HEK293T (cell line): ENCODE measurements around the gene LIFR.

Experiments used
- CTCF ChIA-PET: fragments of 350-600 bp; formaldehyde crosslinking; extraction: SDS; loops from one replicate; lab custom pipeline; 2021; ENCODE audit warnings: antibody characterized with exemption, inconsistent platforms; lab: Yijun Ruan, JAX
- POLR2A ChIA-PET: fragments of 350-600 bp; formaldehyde crosslinking; extraction: SDS; loops from one replicate; lab custom pipeline; 2020; ENCODE audit warnings: antibody characterized with exemption, inconsistent platforms; lab: Yijun Ruan, JAX
- DNase-seq: peaks from one replicate; pipeline ENCODE4 v3.0.0; 2012; ENCODE audit warnings: mixed read lengths; ENCODE audit errors: extremely low spot score
- ARNT ChIP-seq: fragments of 450-650 bp; IDR thresholded peaks from 2 replicates; pipeline ENCODE4 v1.6.1; 2017; ENCODE audit warnings: mild to moderate bottlenecking
- BHLHE40 ChIP-seq: fragments of 450-650 bp; IDR thresholded peaks from 2 replicates; pipeline ENCODE4 v1.6.1; 2016; ENCODE audit warnings: mild to moderate bottlenecking, moderate library complexity, borderline replicate concordance
- CTBP1 ChIP-seq: fragments of 450-650 bp; IDR thresholded peaks from 2 replicates; pipeline ENCODE4 v1.6.1; 2016; ENCODE audit warnings: borderline replicate concordance
- ELF4 ChIP-seq: fragments of 450-650 bp; IDR thresholded peaks from 2 replicates; pipeline ENCODE4 v1.6.1; 2017; ENCODE audit warnings: antibody characterized with exemption
- FOXA1 ChIP-seq: fragments of 450-650 bp; IDR thresholded peaks from 2 replicates; pipeline ENCODE4 v1.6.1; 2016; ENCODE audit warnings: mild to moderate bottlenecking
- FOXK2 ChIP-seq: fragments of 450-650 bp; IDR thresholded peaks from 2 replicates; pipeline ENCODE4 v1.6.1; 2016; ENCODE audit warnings: mild to moderate bottlenecking
- FOXM1 ChIP-seq: fragments of 450-650 bp; IDR thresholded peaks from 2 replicates; pipeline ENCODE4 v1.6.1; 2017; ENCODE audit warnings: mild to moderate bottlenecking, borderline replicate concordance
- HDGF ChIP-seq: fragments of 450-650 bp; IDR thresholded peaks from 2 replicates; pipeline ENCODE4 v1.6.1; 2017; ENCODE audit warnings: antibody characterized with exemption, borderline replicate concordance
- L3MBTL2 ChIP-seq: fragments of 450-650 bp; conservative IDR thresholded peaks from 2 replicates; pipeline ENCODE4 v1.6.1; 2016; ENCODE audit warnings: mild to moderate bottlenecking
- LEF1 ChIP-seq: fragments of 450-650 bp; IDR thresholded peaks from 2 replicates; pipeline ENCODE4 v1.6.1; 2017; ENCODE audit warnings: mild to moderate bottlenecking, borderline replicate concordance
- NFRKB ChIP-seq: fragments of 450-650 bp; IDR thresholded peaks from 2 replicates; pipeline ENCODE4 v1.6.1; 2016; ENCODE audit warnings: mild to moderate bottlenecking, moderate library complexity
- PKNOX1 ChIP-seq: fragments of 450-650 bp; IDR thresholded peaks from 2 replicates; pipeline ENCODE4 v1.6.1; 2016
- SP1 ChIP-seq: fragments of 450-650 bp; IDR thresholded peaks from 2 replicates; pipeline ENCODE4 v1.6.1; 2017
- SUZ12 ChIP-seq: fragments of 450-650 bp; IDR thresholded peaks from 2 replicates; pipeline ENCODE4 v1.6.1; 2016; ENCODE audit warnings: mild to moderate bottlenecking
- TARDBP ChIP-seq: fragments of 450-650 bp; IDR thresholded peaks from 2 replicates; pipeline ENCODE4 v1.6.1; 2016
- ZNF384 ChIP-seq: fragments of 450-650 bp; IDR thresholded peaks from 2 replicates; pipeline ENCODE4 v1.6.1; 2016

The LIFR gene

DNA sequence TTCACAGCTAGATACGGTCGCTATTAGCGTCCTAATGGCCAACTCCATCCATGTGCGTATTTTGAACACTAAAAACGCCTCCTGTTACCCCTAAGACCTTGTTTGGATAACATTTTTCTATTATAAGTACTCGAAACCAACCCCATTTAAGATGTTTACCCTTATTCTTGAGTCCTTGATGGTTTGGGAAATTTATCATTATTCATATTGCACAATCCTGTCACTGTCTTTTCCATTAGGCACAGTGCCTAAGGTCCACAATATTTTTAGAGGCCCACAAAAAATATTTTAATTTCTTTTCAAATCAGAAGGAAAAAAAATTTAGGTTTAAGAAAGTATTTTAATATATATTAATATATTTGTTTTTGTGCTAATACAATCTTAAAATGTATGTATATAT lies 1.3 kb upstream of the LIFR start:
- TF ChIP-seq LEF1 = no peak
- TF ChIP-seq ZNF384 = no peak
- CTCF ChIA-PET = no interaction called here
- DNase-seq = no peak
- POLR2A ChIA-PET = interaction anchor here (0.7 to 1.1 kb wide), 4 partner anchors 8 to 116 kb away, joined by 3 read pairs; no protein-coding TSS in a partner anchor

- ChIA-PET POLR2A (interaction anchor here (0.7 to 1.1 kb wide), 4 partner anchors 9 to 116 kb away, joined by 3 read pairs; no protein-coding TSS in a partner anchor), CTCF (no interaction called here)
- no peak for DNase-seq
- no peak for TF ChIP-seq SP1
- no peak for TF ChIP-seq CTBP1
- no peak for TF ChIP-seq PKNOX1
- no peak for TF ChIP-seq ZNF384
- TF ChIP-seq FOXK2 = no peak
- no peak for TF ChIP-seq ARNT
- no peak for TF ChIP-seq LEF1
Observed at GRCh38 chr5:38557308-38557710, 863 bp upstream of the LIFR start.

DNA sequence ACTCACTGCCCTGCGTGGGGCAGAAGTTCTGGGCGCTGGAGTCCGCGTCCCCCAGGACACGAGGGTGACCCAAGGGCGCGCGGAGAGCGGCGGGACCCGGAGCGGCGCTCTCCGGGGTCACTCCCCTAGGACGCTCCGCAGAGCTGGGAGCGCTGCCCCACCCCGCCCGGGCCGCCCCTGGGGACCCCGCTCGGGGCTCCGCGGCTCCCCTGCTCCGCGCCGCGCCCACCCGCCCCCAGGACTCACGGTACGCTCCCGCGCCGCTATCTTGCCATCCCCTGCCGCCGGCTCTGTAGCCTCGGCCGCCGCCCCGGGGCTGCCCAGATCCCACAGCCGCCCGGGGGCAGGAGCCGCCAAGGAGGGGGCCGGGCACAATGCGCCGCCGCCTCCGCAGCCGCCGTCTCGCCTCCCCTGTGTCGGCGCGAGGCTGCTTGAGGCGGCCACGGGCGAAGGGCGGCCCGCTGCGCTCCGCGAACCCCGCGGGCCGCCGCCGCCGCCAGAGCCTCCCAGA lies 303 bp downstream of the LIFR start:
- ChIA-PET POLR2A (interaction anchor here (2.0 kb wide), 1 partner anchor 104 kb away, joined by 9 read pairs; no protein-coding TSS in a partner anchor), CTCF (interaction anchor here (0.8 to 1.3 kb wide), 2 partner anchors 107 to 114 kb away, joined by 3 read pairs; no protein-coding TSS in a partner anchor)
- TF ChIP-seq FOXK2 (no peak), NFRKB (no peak), HDGF (no peak), L3MBTL2 (no peak), PKNOX1 (no peak), ZNF384 (no peak), LEF1 (no peak), BHLHE40 (no peak), ARNT (no peak), FOXA1 (no peak)
- DNase-seq = no peak

DNA sequence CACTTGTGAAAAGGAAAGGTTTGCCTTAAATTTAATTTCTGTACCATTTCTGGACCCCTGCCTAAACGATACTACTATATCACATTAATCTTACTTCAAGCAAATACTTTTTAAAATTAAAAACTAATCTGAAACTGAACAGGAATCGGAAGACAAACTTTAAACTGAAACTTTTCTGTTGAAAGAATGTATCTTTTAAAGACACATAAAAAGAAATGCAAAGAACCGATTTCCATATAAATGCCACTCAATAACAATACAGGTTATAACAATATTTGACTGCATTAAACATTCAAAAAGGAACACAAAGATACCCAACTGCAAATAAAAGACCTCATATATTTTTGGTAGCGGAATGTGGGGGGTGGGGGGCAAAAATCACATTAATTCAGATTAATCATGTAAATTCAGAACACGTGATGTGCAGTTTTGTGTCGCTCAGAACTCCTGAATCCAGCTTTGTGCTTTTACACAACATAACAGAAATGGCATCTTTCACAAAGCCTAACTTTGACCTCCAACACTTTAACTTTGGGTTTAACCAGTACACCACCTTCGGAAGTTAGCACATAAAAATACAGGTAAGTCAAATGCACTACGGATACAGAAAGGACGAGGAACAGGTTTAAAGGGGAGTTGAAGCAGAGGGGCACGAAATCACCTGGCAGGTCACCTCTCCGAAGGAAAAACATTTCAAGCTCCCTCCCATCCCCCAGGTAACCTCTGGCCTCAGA lies 925 bp downstream of the LIFR start:
- TF ChIP-seq SP1 (no peak), LEF1 (no peak), ARNT (no peak), FOXA1 (no peak), SUZ12 (no peak), BHLHE40 (no peak), NFRKB (no peak), ZNF384 (no peak), L3MBTL2 (no peak), TARDBP (no peak), FOXM1 (no peak), FOXK2 (no peak), PKNOX1 (no peak), ELF4 (no peak)
- CTCF ChIA-PET = interaction anchor here (0.8 to 1.3 kb wide), 2 partner anchors 108 to 114 kb away, joined by 3 read pairs; no protein-coding TSS in a partner anchor
- DNase-seq = no peak
- POLR2A ChIA-PET = interaction anchor here (2.0 kb wide), 1 partner anchor 105 kb away, joined by 9 read pairs; no protein-coding TSS in a partner anchor

- no peak for DNase-seq
- CTCF ChIA-PET = interaction anchor here (1.8 kb wide), 1 partner anchor 113 kb away, joined by 8 read pairs; no protein-coding TSS in a partner anchor
- TF ChIP-seq TARDBP (no peak), SUZ12 (no peak), SP1 (no peak), FOXK2 (no peak), ZNF384 (no peak)
- POLR2A ChIA-PET = interaction anchor here (0.6 to 2.0 kb wide), 3 partner anchors 13 to 517 kb away, joined by 3 to 9 read pairs (median 3); no protein-coding TSS in a partner anchor
Observed at GRCh38 chr5:38554861-38555260, 1.6 kb downstream of the LIFR start.

DNA sequence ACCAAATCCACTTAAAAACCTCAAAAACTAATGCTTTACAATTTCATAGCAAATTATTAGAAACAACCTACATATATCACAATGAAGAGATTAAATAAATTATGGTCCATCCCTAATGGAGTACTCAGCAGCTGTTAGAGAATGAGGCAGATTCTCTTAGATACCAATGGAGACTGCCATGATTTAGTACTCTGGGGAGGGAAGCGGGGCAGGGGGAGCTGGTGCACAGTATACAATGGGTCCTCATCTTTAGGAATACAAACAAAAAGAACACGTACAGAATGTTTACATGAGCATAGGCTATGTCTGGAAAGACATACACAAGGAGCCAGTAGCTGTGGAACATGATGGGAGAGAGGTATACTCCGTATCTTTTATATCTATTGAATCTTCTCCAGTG lies 2.0 kb downstream of the LIFR start:
- no peak for DNase-seq

More for the DNA sequence above, 2.0 kb downstream of the LIFR start:
- POLR2A ChIA-PET = interaction anchor here (0.6 to 2.0 kb wide), 3 partner anchors 13 to 517 kb away, joined by 3 to 9 read pairs (median 3); no protein-coding TSS in a partner anchor
- no peak for TF ChIP-seq FOXM1
- no peak for TF ChIP-seq HDGF
- TF ChIP-seq FOXA1 = no peak
- no peak for TF ChIP-seq ARNT
- no peak for TF ChIP-seq CTBP1
- no peak for TF ChIP-seq LEF1
- CTCF ChIA-PET = interaction anchor here (1.0 to 1.8 kb wide), 2 partner anchors 111 to 112 kb away, joined by 3 to 8 read pairs; no protein-coding TSS in a partner anchor
